ENCODE results near the gene RAD1. TPM values are rescaled to one million over a fixed set of nuclear protein-coding genes. Genes with fewer than 3 reads are reported as not detected.

The RAD1 gene
- total and polyA plus RNA-seq, 2 of the 8 experiments (the other 6 are each of a cell fraction or from before 2014, with no cell fraction given) = 15.1 to 37.3 TPM

- no peak overlapping the region for H3K9ac ChIP-seq (replicated peaks in 1 of 4; ENCODE audit: extremely low read depth in 1 of 4, low read depth in 3 of 4, low read length in 3 of 4)
- FAIRE-seq (no peak), DNase-seq (ENCODE audit: low read depth in 1 of 2, low spot score in 2 of 2) (no peak)
- no peak overlapping the region for H3K14ac ChIP-seq (ENCODE audit: insufficient read length)
- no peak overlapping the region for H3K4me2 ChIP-seq (ENCODE audit: insufficient read depth in 1 of 2, low read depth in 2 of 2, low read length in 2 of 2)
- peaks cover 0 to 2% (median 0%) of the 10 kb centered on the region in 4 experiments; a peak in 1 of 8 replicates for H3K36me3 ChIP-seq (ENCODE audit: control insufficient read depth in 2 of 4, insufficient read depth in 4 of 4, low read length in 3 of 4)
- H2BK15ac ChIP-seq (ENCODE audit: low read length) = no peak overlapping the region
- no peak overlapping the region for H2AFZ ChIP-seq (ENCODE audit: low read length)
- no peak overlapping the region for H4K5ac ChIP-seq (ENCODE audit: insufficient read length, low read depth, low read length)
- no peak overlapping the region for H2AK5ac ChIP-seq (ENCODE audit: low read depth, low read length)
- H3K4ac ChIP-seq (replicated peaks; ENCODE audit: insufficient read length, low read depth, low read length) = no peak overlapping the region
- ChIA-PET POLR2A (ENCODE audit: partially characterized antibody) (interaction anchor here (1.2 to 1.3 kb wide), 2 partner anchors 29 to 47 kb away, joined by 3 read pairs; partner anchors contain the start of gene TTC23L), CTCF (ENCODE audit: partially characterized antibody) (interaction anchor here (0.6 to 1.5 kb wide), 3 partner anchors 20 to 344 kb away, joined by 3 to 4 read pairs (median 3); no protein-coding TSS in a partner anchor)
- H4K91ac ChIP-seq (replicated peaks; ENCODE audit: insufficient read length, low read length) = no peak overlapping the region
- no peak overlapping the region for H3K27ac ChIP-seq (ENCODE audit: low read depth, low read length)
- no peaks in the 10 kb centered on the region for H3K27me3 ChIP-seq (replicated peaks in 1 of 4; ENCODE audit: control insufficient read depth in 3 of 4, extremely low read depth in 1 of 4, insufficient read depth in 3 of 4, low read length in 3 of 4)
- 89% methylated on average over 3 of the region's 3 CpGs; no CpG with 5 or more reads in 1 of the 2 experiments for WGBS, 2 experiments (ENCODE audit: extremely low coverage in 1 of 2, insufficient coverage in 1 of 2, insufficient read length in 1 of 2, insufficient replicate concordance in 2 of 2, low coverage in 1 of 2, low lambda C conversion rate in 2 of 2, missing lambda C conversion rate in 1 of 2)
- no peak overlapping the region for H2BK12ac ChIP-seq (ENCODE audit: low read depth, low read length)
- H3K79me1 ChIP-seq (ENCODE audit: low read depth, low read length) = no peaks in the 10 kb centered on the region
- TF ChIP-seq CEBPB (IDR thresholded peaks at IDR 0.05; ENCODE audit: low read depth, low read length) = no peak
- TF ChIP-seq FOSL1 (IDR thresholded peaks at IDR 0.05; ENCODE audit: insufficient read depth, low read depth, low read length) = no peak
- TF ChIP-seq POU5F1 (IDR thresholded peaks at IDR 0.05; ENCODE audit: low read depth, low read length) = no peak
- TF ChIP-seq BRCA1 (IDR thresholded peaks at IDR 0.05; ENCODE audit: low read depth, low read length) = no peak
- no peak for TF ChIP-seq POLR2A (IDR thresholded peaks at IDR 0.05; ENCODE audit: control extremely low read depth in 1 of 2, low read depth in 2 of 2, low read length in 2 of 2)
- no peak for TF ChIP-seq CBX8 (IDR thresholded peaks at IDR 0.05; ENCODE audit: borderline replicate concordance, low read depth, low read length)
- no peak for TF ChIP-seq E2F6 (IDR thresholded peaks at IDR 0.05)
- no peak for TF ChIP-seq ZNF274 (IDR thresholded peaks at IDR 0.05; ENCODE audit: borderline replicate concordance, extremely low read depth, low read length)
- no peak for TF ChIP-seq HDAC6 (IDR thresholded peaks at IDR 0.05; ENCODE audit: low read depth, low read length)
- TF ChIP-seq GTF2F1 (IDR thresholded peaks at IDR 0.05; ENCODE audit: borderline replicate concordance, low read depth, low read length) = no peak
- no peak for TF ChIP-seq TAF7 (optimal IDR thresholded peaks at IDR 0.05; ENCODE audit: borderline replicate concordance, low read depth, low read length)
- TF ChIP-seq SRF (IDR thresholded peaks at IDR 0.05; ENCODE audit: low read depth, low read length) = no peak
- H3K56ac ChIP-seq (replicated peaks; ENCODE audit: insufficient read length, low read depth, low read length) = no peak overlapping the region
- no peaks in the 10 kb centered on the region for H3K79me2 ChIP-seq (ENCODE audit: control insufficient read depth in 1 of 2, insufficient read depth in 2 of 2, low read length in 2 of 2)
- no peak overlapping the region for H3K18ac ChIP-seq (ENCODE audit: extremely low read depth, low read length)
- H2BK120ac ChIP-seq (replicated peaks; ENCODE audit: low read depth, low read length) = no peak overlapping the region
- no peaks in the 10 kb centered on the region for H3K23me2 ChIP-seq (ENCODE audit: low read depth, low read length)
- no peak overlapping the region for H3K23ac ChIP-seq (ENCODE audit: insufficient read length)
- H3K4me3 ChIP-seq (ENCODE audit: extremely low read depth in 1 of 4, insufficient read depth in 2 of 4, low read depth in 3 of 4, low read length in 4 of 4) = no peak overlapping the region
- H3K4me1 ChIP-seq (replicated peaks in 1 of 4; ENCODE audit: control insufficient read depth in 3 of 4, insufficient read depth in 4 of 4, low read length in 3 of 4) = peaks cover 5 to 15% (median 8%) of the 10 kb centered on the region in 4 experiments
- no peak overlapping the region for H4K8ac ChIP-seq (ENCODE audit: extremely low read depth, insufficient read depth, low read length)
- H2BK5ac ChIP-seq (ENCODE audit: low read depth, low read length) = no peak overlapping the region
- no peaks in the 10 kb centered on the region for H3K9me3 ChIP-seq (ENCODE audit: insufficient read depth in 2 of 2, low read depth in 1 of 2, low read length in 1 of 2)
- H2BK20ac ChIP-seq (ENCODE audit: low read length) = no peak overlapping the region
- no peaks in the 10 kb centered on the region for H4K20me1 ChIP-seq (replicated peaks in 1 of 2; ENCODE audit: control insufficient read depth in 1 of 2, insufficient read depth in 2 of 2, low read length in 2 of 2)
Observed at GRCh38 chr5:34867660-34868059, 47.6 kb downstream of the RAD1 start.

All from H1 (cell line).